ENCODE measurements around the gene PAPOLG. TPM values are rescaled to one million over a fixed set of nuclear protein-coding genes. Genes with fewer than 3 reads are reported as not detected.

Gene PAPOLG
- polyA plus RNA-seq, 2 of the 4 experiments (the other 2 are of a cell fraction): 7.7 to 20.9 TPM

GRCh38 chr2:60818272-60818671 is 62.2 kb downstream of the PAPOLG start (continued):
- peak; percentile 21; the same call in 1 of the 3 replicates for TF ChIP-seq CTCF (IDR thresholded peaks at IDR 0.05)

GRCh38 chr2:60819155-60819862 is 63.2 kb downstream of the PAPOLG start:
- ATAC-seq (peak in 1 of 2 experiments; percentile 13; a peak in 1 of 6 replicates), DNase-seq (ENCODE audit: low read depth in 1 of 2, low spot score in 1 of 2) (no peak), FAIRE-seq (no peak)
- no peak overlapping the region for H3K4me3 ChIP-seq
- POLR2A ChIA-PET: no interaction called here
- CTCF ChIA-PET: interaction anchor here (1.1 to 3.1 kb wide), 5 partner anchors 13 to 180 kb away, joined by 3 to 11 read pairs (median 8); no protein-coding TSS in a partner anchor
- H3K4me1 ChIP-seq: 0 out of 3 replicates have a peak, but pooled peaks cover 4% of the 10 kb centered on the region
- no peak overlapping the region for H3K27ac ChIP-seq
- 84% methylated on average over 15 of the region's 15 CpGs for WGBS (ENCODE audit: missing lambda C conversion rate)
- TF ChIP-seq MYC (IDR thresholded peaks at IDR 0.05; ENCODE audit: borderline replicate concordance, low read length): no peak
- no peak for TF ChIP-seq MAX (IDR thresholded peaks at IDR 0.05)
- no peak for TF ChIP-seq RCOR1 (IDR thresholded peaks at IDR 0.05; ENCODE audit: low read depth, low read length)
- TF ChIP-seq NFE2L2 (conservative IDR thresholded peaks at IDR 0.05; ENCODE audit: low read length): no peak
- TF ChIP-seq KDM1A (IDR thresholded peaks at IDR 0.05; ENCODE audit: low read depth): no peak
- TF ChIP-seq EHF (CRISPR knock-in tag; IDR thresholded peaks at IDR 0.05): no peak
- no peak for TF ChIP-seq REST (IDR thresholded peaks at IDR 0.05)
- TF ChIP-seq PBX3 (IDR thresholded peaks at IDR 0.05): no peak
- TF ChIP-seq CEBPB (IDR thresholded peaks at IDR 0.05): no peak
- no peak overlapping the region for H3K4me2 ChIP-seq
- no peaks in the 10 kb centered on the region for H3K9me3 ChIP-seq

- FAIRE-seq: no peak
- TF ChIP-seq CBX8 (IDR thresholded peaks at IDR 0.05) (no peak), ZC3H11A (IDR thresholded peaks at IDR 0.05) (no peak), HOXB13 (CRISPR knock-in tag; IDR thresholded peaks at IDR 0.05; ENCODE audit: low read depth) (no peak), NR3C1 (IDR thresholded peaks at IDR 0.05) (no peak), FOSB (CRISPR knock-in tag; IDR thresholded peaks at IDR 0.05) (no peak), KDM5A (IDR thresholded peaks at IDR 0.05) (no peak), ESRRA (IDR thresholded peaks at IDR 0.05; ENCODE audit: borderline replicate concordance, low read length) (no peak), HOXA7 (CRISPR knock-in tag; IDR thresholded peaks at IDR 0.05) (no peak), ATOH8 (CRISPR knock-in tag; IDR thresholded peaks at IDR 0.05; ENCODE audit: low read depth) (no peak), RAD21 (conservative IDR thresholded peaks at IDR 0.05 in 1 of 2, IDR thresholded peaks at IDR 0.05 in 1 of 2) (no peak), ELK1 (IDR thresholded peaks at IDR 0.05; ENCODE audit: low read depth, low read length) (no peak)
Observed at GRCh38 chr2:60819936-60820335, 63.9 kb downstream of the PAPOLG start.

More at GRCh38 chr2:60819936-60820335, 63.9 kb downstream of the PAPOLG start:
- no peak for DNase-seq (ENCODE audit: low read depth in 1 of 2, low spot score in 1 of 2)
- H3K4me3 ChIP-seq: no peak overlapping the region
- H3K4me2 ChIP-seq: no peak overlapping the region
- no peak overlapping the region for H3K27ac ChIP-seq
- H3K4me1 ChIP-seq: 0 out of 3 replicates have a peak, but pooled peaks cover 4% of the 10 kb centered on the region
- 62% methylated on average over 13 of the region's 13 CpGs for WGBS (ENCODE audit: missing lambda C conversion rate)
- ChIA-PET CTCF (interaction anchor here (1.9 to 3.1 kb wide), 2 partner anchors 14 to 16 kb away, joined by 4 to 8 read pairs; no protein-coding TSS in a partner anchor), POLR2A (no interaction called here)
- no peak for ATAC-seq
- H3K9me3 ChIP-seq: no peaks in the 10 kb centered on the region

All from A549 (cell line).